Measurements from ENCODE around the gene FGD5.

GRCh38 chr3:14843321-14843720 is 24.6 kb downstream of the FGD5 start:
- TF ChIP-seq REST (IDR thresholded peaks at IDR 0.05; ENCODE audit: insufficient read depth in 1 of 2, low read depth in 2 of 2, low read length in 2 of 2) (no peak), POLR2AphosphoS5 (IDR thresholded peaks at IDR 0.05; ENCODE audit: low read depth, low read length) (no peak), TAF1 (IDR thresholded peaks at IDR 0.05; ENCODE audit: borderline replicate concordance, insufficient read depth, low read length) (no peak), SIN3A (IDR thresholded peaks at IDR 0.05; ENCODE audit: borderline replicate concordance, insufficient read depth, low read length) (no peak)

Data from PFSK-1 (cell line).